ENCODE data around the gene KRT38. TPM values are rescaled to one million over a fixed set of nuclear protein-coding genes. Genes with fewer than 3 reads are reported as not detected.

The KRT38 gene
- total RNA-seq, 3 donors from 2014 or later (not counting 1 experiment from before 2014, with no cell fraction given), result not detected

- H3K27ac ChIP-seq (ENCODE audit: low read length), result no peak overlapping the region
- H3K4me3 ChIP-seq (ENCODE audit: low read length), result no peak overlapping the region
- WGBS (ENCODE audit: insufficient coverage), result 92% methylated on average over 13 of the region's 13 CpGs
- Mint-ChIP-seq H3K27ac (no peak overlapping the region), H3K9me3 (no peaks in the 10 kb centered on the region), H3K36me3 (no peaks in the 10 kb centered on the region), H3K4me3 (no peak overlapping the region), H3K4me1 (no peaks in the 10 kb centered on the region), H3K27me3 (ENCODE audit: low read depth in 2 of 2) (peaks cover 2 to 6% of the 10 kb centered on the region in 2 donors)
- ATAC-seq, result no peak
- no peaks in the 10 kb centered on the region for H3K9me3 ChIP-seq (ENCODE audit: control insufficient read depth, insufficient read depth, low read length)
- intact Hi-C loops (cut with micrococcal nuclease), result no loop called here
- DNase-seq, result no peak
- H3K4me1 ChIP-seq (ENCODE audit: control insufficient read depth, insufficient read depth, low read length), result peaks cover 5% of the 10 kb centered on the region
- no peaks in the 10 kb centered on the region for H3K36me3 ChIP-seq (ENCODE audit: control insufficient read depth, insufficient read depth, low read length)
- H3K27me3 ChIP-seq (ENCODE audit: control insufficient read depth, insufficient read depth, low read length), result no peaks in the 10 kb centered on the region
- TF ChIP-seq, protein P1, sequence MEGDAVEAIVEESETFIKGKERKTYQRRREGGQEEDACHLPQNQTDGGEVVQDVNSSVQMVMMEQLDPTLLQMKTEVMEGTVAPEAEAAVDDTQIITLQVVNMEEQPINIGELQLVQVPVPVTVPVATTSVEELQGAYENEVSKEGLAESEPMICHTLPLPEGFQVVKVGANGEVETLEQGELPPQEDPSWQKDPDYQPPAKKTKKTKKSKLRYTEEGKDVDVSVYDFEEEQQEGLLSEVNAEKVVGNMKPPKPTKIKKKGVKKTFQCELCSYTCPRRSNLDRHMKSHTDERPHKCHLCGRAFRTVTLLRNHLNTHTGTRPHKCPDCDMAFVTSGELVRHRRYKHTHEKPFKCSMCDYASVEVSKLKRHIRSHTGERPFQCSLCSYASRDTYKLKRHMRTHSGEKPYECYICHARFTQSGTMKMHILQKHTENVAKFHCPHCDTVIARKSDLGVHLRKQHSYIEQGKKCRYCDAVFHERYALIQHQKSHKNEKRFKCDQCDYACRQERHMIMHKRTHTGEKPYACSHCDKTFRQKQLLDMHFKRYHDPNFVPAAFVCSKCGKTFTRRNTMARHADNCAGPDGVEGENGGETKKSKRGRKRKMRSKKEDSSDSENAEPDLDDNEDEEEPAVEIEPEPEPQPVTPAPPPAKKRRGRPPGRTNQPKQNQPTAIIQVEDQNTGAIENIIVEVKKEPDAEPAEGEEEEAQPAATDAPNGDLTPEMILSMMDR (IDR thresholded peaks at IDR 0.05), result no peak
Measured at GRCh38 chr17:41486316-41486715, 45.5 kb upstream of the KRT38 start.

- Histone ChIP-seq H3K27me3 (ENCODE audit: control insufficient read depth, insufficient read depth, low read length) (no peaks in the 10 kb centered on the region), H3K4me1 (ENCODE audit: control insufficient read depth, insufficient read depth, low read length) (peaks cover 4% of the 10 kb centered on the region), H3K27ac (ENCODE audit: low read length) (no peak overlapping the region), H3K4me3 (ENCODE audit: low read length) (no peak overlapping the region), H3K36me3 (ENCODE audit: control insufficient read depth, insufficient read depth, low read length) (no peaks in the 10 kb centered on the region), H3K9me3 (ENCODE audit: control insufficient read depth, insufficient read depth, low read length) (no peaks in the 10 kb centered on the region)
- H3K9me3 Mint-ChIP-seq, result no peaks in the 10 kb centered on the region
- no peaks in the 10 kb centered on the region for H3K4me1 Mint-ChIP-seq
- ATAC-seq (no peak), DNase-seq (no peak)
- H3K27ac Mint-ChIP-seq, result no peak overlapping the region
- H3K36me3 Mint-ChIP-seq, result no peaks in the 10 kb centered on the region
- intact Hi-C loops (cut with micrococcal nuclease), result no loop called here
- WGBS (ENCODE audit: insufficient coverage), result 90% methylated on average over 8 of the region's 8 CpGs
- no peak overlapping the region for H3K4me3 Mint-ChIP-seq
- peaks cover 2 to 6% of the 10 kb centered on the region in 2 donors for H3K27me3 Mint-ChIP-seq (ENCODE audit: low read depth in 2 of 2)
- TF ChIP-seq, protein P1 (IDR thresholded peaks at IDR 0.05), result no peak
Measured at GRCh38 chr17:41484920-41485904, 44.4 kb upstream of the KRT38 start.

GRCh38 chr17:41483991-41484826 lies 43.4 kb upstream of the KRT38 start:
- Mint-ChIP-seq H3K9me3 (no peaks in the 10 kb centered on the region), H3K27me3 (ENCODE audit: low read depth in 2 of 2) (peaks cover 2 to 6% of the 10 kb centered on the region in 2 donors), H3K4me1 (no peaks in the 10 kb centered on the region), H3K27ac (no peak overlapping the region), H3K36me3 (no peaks in the 10 kb centered on the region), H3K4me3 (no peak overlapping the region)
- Histone ChIP-seq H3K27ac (ENCODE audit: low read length) (no peak overlapping the region), H3K27me3 (ENCODE audit: control insufficient read depth, insufficient read depth, low read length) (no peaks in the 10 kb centered on the region), H3K4me1 (ENCODE audit: control insufficient read depth, insufficient read depth, low read length) (no peaks in the 10 kb centered on the region), H3K36me3 (ENCODE audit: control insufficient read depth, insufficient read depth, low read length) (no peaks in the 10 kb centered on the region), H3K9me3 (ENCODE audit: control insufficient read depth, insufficient read depth, low read length) (no peaks in the 10 kb centered on the region), H3K4me3 (ENCODE audit: low read length) (no peak overlapping the region)
- 90% methylated on average over 5 of the region's 7 CpGs for WGBS (ENCODE audit: insufficient coverage)
- TF ChIP-seq, protein P1 (IDR thresholded peaks at IDR 0.05), result no peak
- DNase-seq (no peak), ATAC-seq (peak in 1 of 3 donors; percentile 15)
- intact Hi-C loops (cut with micrococcal nuclease), result no loop called here

Measured in natural killer cell (primary cell).